Hepatocyte (in vitro differentiated cells): ENCODE results near the gene FAM240A.

Experiments
- CTCF ChIP-seq: fragments of 200-600 bp; sonication (generic); IDR thresholded peaks from 2 replicates; pipeline ENCODE4 v1.5.1; 2016; ENCODE audit warnings: antibody characterized with exemption, mild to moderate bottlenecking; ENCODE audit not compliant: poor library complexity
- EZH2 ChIP-seq: fragments of 200-600 bp; sonication (generic); IDR thresholded peaks from 2 replicates; pipeline ENCODE4 v1.6.1; 2016; ENCODE audit warnings: antibody characterized with exemption, mild to moderate bottlenecking, borderline replicate concordance
- EZH2phosphoT487 ChIP-seq: fragments of 200-600 bp; sonication (generic); IDR thresholded peaks from one replicate; pipeline ENCODE4 v1.6.1; 2018; ENCODE audit warnings: antibody characterized with exemption, mild to moderate bottlenecking, low read depth, moderate library complexity; ENCODE audit not compliant: unreplicated experiment, severe bottlenecking

GRCh38 chr3:46566040-46566641 lies 46.2 kb upstream of the FAM240A start, which contains the start of gene LRRC2:
- TF ChIP-seq CTCF (no peak), EZH2 (no peak), EZH2phosphoT487 (no peak)
